Activated CD8-positive, alpha-beta T cell treated with anti-CD3 and anti-CD28 coated beads for 36 hours (primary cell): ENCODE measurements around the gene CSNK2B. TPM values are rescaled to one million over a fixed set of nuclear protein-coding genes. Genes with fewer than 3 reads are reported as not detected.

Experiments used
- ATAC-seq: fragments of 200-7000 bp; cut with Tn5 transposase; one replicate; pipeline ENCODE4 v1.10.0; 2021; ENCODE audit warnings: mild to moderate bottlenecking, moderate library complexity
- CTCF ChIA-PET: fragments of 350-600 bp; sonication (Branson Sonifier 250); formaldehyde crosslinking; loops from one replicate; lab custom pipeline; 2021; ENCODE audit warnings: antibody characterized with exemption; lab: Charles Lee
- POLR2A ChIA-PET: fragments of 350-600 bp; sonication (Branson Sonifier 250); formaldehyde crosslinking; loops from one replicate; lab custom pipeline; 2021; ENCODE audit warnings: antibody characterized with exemption; lab: Charles Lee
- DNase-seq: peaks from one replicate; pipeline ENCODE4 v3.0.0-alpha.2; 2020
- H3K27ac Mint-ChIP-seq: one replicate; pipeline ENCODE4 v1.8.0; 2021; ENCODE audit warnings: mild to moderate bottlenecking, mixed read lengths
- H3K27me3 Mint-ChIP-seq: one replicate; pipeline ENCODE4 v1.8.0; 2021; ENCODE audit warnings: mixed read lengths
- H3K36me3 Mint-ChIP-seq: one replicate; pipeline ENCODE4 v1.8.0; 2021; ENCODE audit warnings: low read depth, mixed read lengths
- H3K4me1 Mint-ChIP-seq: one replicate; pipeline ENCODE4 v1.8.0; 2021; ENCODE audit warnings: low read depth, mixed read lengths
- H3K4me3 Mint-ChIP-seq: one replicate; pipeline ENCODE4 v1.8.0; 2021; ENCODE audit warnings: mild to moderate bottlenecking, moderate library complexity, mixed read lengths
- H3K9me3 Mint-ChIP-seq: one replicate; pipeline ENCODE4 v1.8.0; 2021; ENCODE audit warnings: mixed read lengths
- CTCF ChIP-seq: fragments of 200-600 bp; IDR thresholded peaks from one replicate; pipeline ENCODE4 v1.8.0; 2022; ENCODE audit warnings: antibody characterized with exemption, mild to moderate bottlenecking
- intact Hi-C: fragments of 100-400 bp; cut with micrococcal nuclease; formaldehyde crosslinking; loops from one replicate; pipeline ENCODE4 v1.10.0; 2022
- microRNA-seq: library from miRNA; unstranded; fragments of <30 nt; microRNA quantifications from one replicate; pipeline ENCODE4 v1.2.0, GENCODE V29; 2022; ENCODE audit warnings: borderline microRNAs expressed, borderline replicate concordance
- total RNA-seq, 2 experiments: library from RNA; stranded (reverse); gene quantifications; one replicate each; pipeline ENCODE4 v1.2.3, GENCODE V29; 2021

CSNK2B gene
- total RNA-seq, 2 experiments from 2014 or later = 241 to 247 TPM

GRCh38 chr6:31715022-31715958 lies 49.4 kb downstream of the CSNK2B start, which contains the start of gene LY6G6D:
Gene LY6G6D (plus strand): TSS chr6:31715348. CDS start chr6:31715356, 8 bp downstream.
- TF ChIP-seq CTCF = no peak
- ATAC-seq (no peak), DNase-seq (no peak)
- intact Hi-C loops = no loop called here
- ChIA-PET CTCF (interaction anchor here (1.2 to 2.7 kb wide), 5 partner anchors 14 to 91 kb away, joined by 3 to 11 read pairs (median 5); partner anchors contain the start of gene DDAH2), POLR2A (interaction anchor here (0.6 to 2.8 kb wide), 4 partner anchors 9 to 51 kb away, joined by 3 to 11 read pairs (median 4); partner anchors contain the start of genes DDAH2 and GPANK1)
- Mint-ChIP-seq H3K9me3 (no peaks in the 10 kb centered on the region), H3K36me3 (no peaks in the 10 kb centered on the region), H3K27ac (no peak within 1 kb of the TSS), H3K27me3 (no peaks in the 10 kb centered on the region), H3K4me1 (peaks cover 14% of the 10 kb centered on the region), H3K4me3 (no peak within 1 kb of the TSS)

DNA sequence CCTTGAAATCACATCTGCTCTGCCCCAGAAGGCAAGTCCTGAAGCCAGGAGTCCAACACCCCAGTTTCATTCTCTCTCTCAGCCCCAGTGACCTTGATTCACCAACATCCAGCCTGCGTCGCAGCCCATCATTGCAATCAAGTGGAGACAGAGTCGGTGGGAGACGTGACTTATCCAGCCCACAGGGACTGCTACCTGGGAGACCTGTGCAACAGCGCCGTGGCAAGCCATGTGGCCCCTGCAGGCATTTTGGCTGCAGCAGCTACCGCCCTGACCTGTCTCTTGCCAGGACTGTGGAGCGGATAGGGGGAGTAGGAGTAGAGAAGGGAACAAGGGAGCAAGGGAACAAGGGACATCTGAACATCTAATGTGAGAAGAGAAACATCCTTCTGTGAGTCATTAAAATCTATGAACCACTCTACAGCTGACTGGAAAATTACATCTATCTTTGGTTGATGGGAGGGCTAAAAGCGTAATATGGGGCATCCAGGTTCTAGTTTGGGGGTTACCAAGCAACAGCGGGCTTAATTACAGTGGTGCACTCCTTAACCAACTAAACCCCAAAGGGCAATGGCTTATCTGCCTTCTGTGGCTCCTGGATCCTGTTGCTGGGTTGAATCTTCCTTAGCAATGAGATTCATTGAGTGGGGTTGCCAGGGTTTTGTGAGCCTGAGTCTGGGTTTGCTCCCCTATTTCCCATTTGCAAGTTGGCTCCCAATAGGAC lies 51.8 kb downstream of the CSNK2B start:
- intact Hi-C loops = no loop called here
- ChIA-PET CTCF (no interaction called here), POLR2A (no interaction called here)
- Mint-ChIP-seq H3K4me1 (peaks cover 9% of the 10 kb centered on the region), H3K36me3 (no peaks in the 10 kb centered on the region), H3K4me3 (no peak overlapping the region), H3K27ac (no peak overlapping the region), H3K27me3 (no peaks in the 10 kb centered on the region), H3K9me3 (no peaks in the 10 kb centered on the region)
- TF ChIP-seq CTCF = no peak
- no peak for DNase-seq
- no peak for ATAC-seq

GRCh38 chr6:31718265-31718664 lies 52.4 kb downstream of the CSNK2B start:
- Mint-ChIP-seq H3K27ac (no peak overlapping the region), H3K36me3 (no peaks in the 10 kb centered on the region), H3K27me3 (no peaks in the 10 kb centered on the region), H3K9me3 (no peaks in the 10 kb centered on the region), H3K4me3 (no peak overlapping the region), H3K4me1 (peaks cover 8% of the 10 kb centered on the region)
- no peak for TF ChIP-seq CTCF
- DNase-seq (no peak), ATAC-seq (no peak)
- intact Hi-C loops = no loop called here
- POLR2A ChIA-PET = no interaction called here
- CTCF ChIA-PET = interaction anchor here (1.2 kb wide), 1 partner anchor 52 kb away, joined by 3 read pairs; no protein-coding TSS in a partner anchor

- CTCF ChIA-PET = interaction anchor here (1.2 kb wide), 1 partner anchor 51 kb away, joined by 3 read pairs; no protein-coding TSS in a partner anchor
- Mint-ChIP-seq H3K36me3 (no peaks in the 10 kb centered on the region), H3K9me3 (no peaks in the 10 kb centered on the region), H3K27ac (no peak overlapping the region), H3K4me1 (peaks cover 7% of the 10 kb centered on the region), H3K27me3 (no peaks in the 10 kb centered on the region), H3K4me3 (no peak overlapping the region)
- intact Hi-C loops = no loop called here
- no peak for TF ChIP-seq CTCF
- ATAC-seq (no peak), DNase-seq (no peak)
- POLR2A ChIA-PET = no interaction called here
These were observed 53.1 kb downstream of the CSNK2B start for GRCh38 chr6:31719001-31719400.

Small RNA genes lying within 50 kb of the gene (microRNA-seq; reads per million reads assigned to microRNA genes)
- gene MIR4646 (not detected), gene MIR6832 (not detected)

Other genes starting within 250 kb of the CSNK2B start
- 10 to 100 TPM; 17.0 to 17.7 TPM for gene MICB, start 167.9 kb upstream of the CSNK2B start, total RNA-seq
- gene MCCD1, start 137.1 kb upstream of the CSNK2B start, total RNA-seq = not detected
- 100 to 1,000 TPM; 568 to 572 TPM for gene DDX39B, start 124.1 kb upstream of the CSNK2B start, total RNA-seq
- gene ATP6V1G2, start 119.5 kb upstream of the CSNK2B start, total RNA-seq = 1 to 10 TPM in 1 of 2 experiments, under 1 TPM in 1; 0.86 to 1.1 TPM
- 10 to 100 TPM; 11.3 to 13.0 TPM for gene NFKBIL1, start 118.5 kb upstream of the CSNK2B start, total RNA-seq
- 100 to 1,000 TPM; 713 to 724 TPM for gene LTA, start 93.8 kb upstream of the CSNK2B start, total RNA-seq
- 10 to 100 TPM; 89.2 to 92.5 TPM for gene TNF, start 90.5 kb upstream of the CSNK2B start, total RNA-seq
- 100 to 1,000 TPM; 368 to 375 TPM for gene LTB, start 83.7 kb upstream of the CSNK2B start, total RNA-seq
- gene LST1, start 79.8 kb upstream of the CSNK2B start, total RNA-seq = 10 to 100 TPM; 40.4 to 43.6 TPM
- gene NCR3, start 73.1 kb upstream of the CSNK2B start, total RNA-seq = 10 to 100 TPM; 60.1 to 60.3 TPM
- 100 to 1,000 TPM; 240 to 253 TPM for gene AIF1, start 50.8 kb upstream of the CSNK2B start, total RNA-seq
- gene PRRC2A, start 45.4 kb upstream of the CSNK2B start, total RNA-seq = 100 to 1,000 TPM; 257 to 262 TPM
- 100 to 1,000 TPM; 303 to 318 TPM for gene BAG6, start 13.4 kb upstream of the CSNK2B start, total RNA-seq
- gene APOM, start 10.2 kb upstream of the CSNK2B start, total RNA-seq = 1 to 10 TPM; 4.4 to 4.9 TPM
- gene C6orf47, start 5.3 kb upstream of the CSNK2B start, total RNA-seq = 10 to 100 TPM; 11.4 to 11.7 TPM
- gene GPANK1, start 1.1 kb upstream of the CSNK2B start, total RNA-seq = 10 to 100 TPM; 29.4 to 30.9 TPM
- gene LY6G5B, start 3.9 kb downstream of the CSNK2B start, total RNA-seq = 10 to 100 TPM; 14.7 to 16.1 TPM
- gene LY6G5C, start 15.0 kb downstream of the CSNK2B start, total RNA-seq = 1 to 10 TPM; 1.6 to 2.3 TPM
- gene ABHD16A, start 37.2 kb downstream of the CSNK2B start, total RNA-seq = 10 to 100 TPM; 23.7 to 24.3 TPM
- not detected for gene LY6G6F, start 40.8 kb downstream of the CSNK2B start, total RNA-seq
- gene LY6G6D, start 49.3 kb downstream of the CSNK2B start, total RNA-seq = not detected
- not detected for gene LY6G6C, start 55.7 kb downstream of the CSNK2B start, total RNA-seq
- under 1 TPM; 0.65 to 0.81 TPM for gene MPIG6B, start 57.3 kb downstream of the CSNK2B start, total RNA-seq
- 1 to 10 TPM; 6.3 to 6.9 TPM for gene DDAH2, start 63.2 kb downstream of the CSNK2B start, total RNA-seq
- gene CLIC1, start 70.5 kb downstream of the CSNK2B start, total RNA-seq = 100 to 1,000 TPM; 334 to 346 TPM
- 100 to 1,000 TPM in 1 of 2 experiments, 10 to 100 TPM in 1; 96.9 to 105 TPM for gene MSH5, start 73.9 kb downstream of the CSNK2B start, total RNA-seq
- 10 to 100 TPM; 13.6 to 18.7 TPM for gene SAPCD1, start 96.6 kb downstream of the CSNK2B start, total RNA-seq
- gene VWA7, start 111.2 kb downstream of the CSNK2B start, total RNA-seq = 1 to 10 TPM; 1.6 TPM
- 100 to 1,000 TPM; 150 to 153 TPM for gene VARS1, start 129.7 kb downstream of the CSNK2B start, total RNA-seq
- 100 to 1,000 TPM; 117 to 120 TPM for gene LSM2, start 140.9 kb downstream of the CSNK2B start, total RNA-seq
- gene HSPA1L, start 149.2 kb downstream of the CSNK2B start, total RNA-seq = 1 to 10 TPM; 1.7 to 2.0 TPM
- 10 to 100 TPM; 36.6 to 37.8 TPM for gene HSPA1A, start 149.5 kb downstream of the CSNK2B start, total RNA-seq
- 10 to 100 TPM; 50.4 to 50.8 TPM for gene HSPA1B, start 161.7 kb downstream of the CSNK2B start, total RNA-seq
- gene NEU1, start 196.7 kb downstream of the CSNK2B start, total RNA-seq = 1 to 10 TPM; 8.7 to 9.8 TPM
- not detected for gene SLC44A4, start 212.9 kb downstream of the CSNK2B start, total RNA-seq
- gene EHMT2, start 231.6 kb downstream of the CSNK2B start, total RNA-seq = 10 to 100 TPM; 55.4 to 56.8 TPM
- 1 to 10 TPM; 1.8 to 2.1 TPM for gene ZBTB12, start 236.0 kb downstream of the CSNK2B start, total RNA-seq